HG03378 (cell line): ENCODE measurements around the gene ADAM19.

Source experiments
- ATAC-seq: cut with Tn5 transposase; IDR thresholded peaks from one replicate; pipeline ENCODE4 v1.9.1; 2021; ENCODE audit warnings: mild to moderate bottlenecking, moderate library complexity; ENCODE audit not compliant: unreplicated experiment

ADAM19 gene

GRCh38 chr5:157545610-157546310, 29.8 kb downstream of the ADAM19 start:
- ATAC-seq = no peak

- no peak for ATAC-seq
Observed at GRCh38 chr5:157544623-157544989, 31.0 kb downstream of the ADAM19 start.

GRCh38 chr5:157543825-157544622, 31.6 kb downstream of the ADAM19 start:
- ATAC-seq = no peak

- ATAC-seq = no peak
Observed at GRCh38 chr5:157542282-157543000, 33.1 kb downstream of the ADAM19 start.

GRCh38 chr5:157541447-157542118, 34.0 kb downstream of the ADAM19 start:
- no peak for ATAC-seq

- ATAC-seq = peak; percentile 97
Observed at GRCh38 chr5:157540707-157541446, 34.7 kb downstream of the ADAM19 start.

GRCh38 chr5:157540124-157540523, 35.5 kb downstream of the ADAM19 start:
- no peak for ATAC-seq

GRCh38 chr5:157539503-157540022, 36.0 kb downstream of the ADAM19 start:
- ATAC-seq = no peak

GRCh38 chr5:157538311-157538710, 37.3 kb downstream of the ADAM19 start:
- no peak for ATAC-seq

GRCh38 chr5:157535042-157535865, 40.3 kb downstream of the ADAM19 start:
- no peak for ATAC-seq

GRCh38 chr5:157533011-157533481, 42.5 kb downstream of the ADAM19 start:
- ATAC-seq = no peak

GRCh38 chr5:157532022-157532421, 43.6 kb downstream of the ADAM19 start:
- no peak for ATAC-seq

- no peak for ATAC-seq
Observed at GRCh38 chr5:157530226-157530972, 45.2 kb downstream of the ADAM19 start.

- ATAC-seq = no peak
Observed at GRCh38 chr5:157529002-157529401, 46.6 kb downstream of the ADAM19 start.

GRCh38 chr5:157528036-157528632, 47.4 kb downstream of the ADAM19 start:
- no peak for ATAC-seq

- ATAC-seq = no peak
Observed at GRCh38 chr5:157524887-157525286, 50.7 kb downstream of the ADAM19 start.

GRCh38 chr5:157523976-157524375, 51.6 kb downstream of the ADAM19 start:
- ATAC-seq = no peak

GRCh38 chr5:157521704-157522029, 53.9 kb downstream of the ADAM19 start:
- no peak for ATAC-seq
